B cell (primary cell): Measurements from ENCODE around the gene CDKAL1. TPM values are rescaled to one million over a fixed set of nuclear protein-coding genes. Genes with fewer than 3 reads are reported as not detected.

Experiments
- ATAC-seq: fragments of 200-7000 bp; cut with Tn5 transposase; one replicate; pipeline ENCODE4 v1.10.0; 2021; ENCODE audit warnings: low read depth, mild to moderate bottlenecking, moderate number of reproducible peaks, moderate library complexity
- CTCF ChIA-PET: fragments of 350-600 bp; sonication (Branson Sonifier 250); formaldehyde crosslinking; loops from one replicate; lab custom pipeline; 2021; ENCODE audit warnings: antibody characterized with exemption, inconsistent platforms; lab: Charles Lee
- POLR2A ChIA-PET: fragments of 350-600 bp; sonication (Branson Sonifier 250); formaldehyde crosslinking; loops from one replicate; lab custom pipeline; 2021; ENCODE audit warnings: antibody characterized with exemption; lab: Charles Lee
- DNase-seq: peaks from one replicate; pipeline ENCODE4 v3.0.0; 2013
- H2AFZ ChIP-seq: 2 replicates; pipeline ENCODE4 v1.6.1; 2012; ENCODE audit warnings: mild to moderate bottlenecking, low read depth, low read length; ENCODE audit not compliant: insufficient read depth, poor library complexity, severe bottlenecking
- H3K27ac ChIP-seq, 2 donors: 1 replicate in 1 of 2; 2 replicates in 1 of 2; pipeline ENCODE4 v1.5.1; 2012 to 2013; ENCODE audit warnings: low read length in 2 of 2, mild to moderate bottlenecking in 2 of 2, moderate library complexity in 1 of 2
- H3K27me3 ChIP-seq, 4 experiments: fragments of 200-600 bp in 1 of 4; sonication (generic) in 1 of 4; replicated peaks in 1 of 4; 1 replicate in 2 of 4; 2 replicates in 2 of 4; pipeline versions ENCODE4 v1.6.1 to v1.7.0; 2013 to 2016; ENCODE audit warnings: low read length in 3 of 4, mild to moderate bottlenecking in 2 of 4, mixed read lengths in 1 of 4, moderate library complexity in 1 of 4; ENCODE audit not compliant: insufficient read depth in 4 of 4, control insufficient read depth in 3 of 4; ENCODE audit errors: control extremely low read depth in 1 of 4
- H3K36me3 ChIP-seq, 2 experiments: replicated peaks in 1 of 2; 1 replicate in 1 of 2; 2 replicates in 1 of 2; pipeline versions ENCODE4 v1.6.1 to v1.7.1; 2013; ENCODE audit warnings: low read length in 1 of 2; ENCODE audit not compliant: insufficient read depth in 2 of 2, control insufficient read depth in 1 of 2; ENCODE audit errors: control extremely low read depth in 1 of 2, extremely low read depth in 1 of 2
- H3K4me1 ChIP-seq, 2 donors: fragments of 200-600 bp in 1 of 2; sonication (generic) in 1 of 2; 1 replicate in 1 of 2; 2 replicates in 1 of 2; pipeline versions ENCODE4 v1.5.1 to v1.6.1; 2013 to 2017; ENCODE audit warnings: low read length in 2 of 2; ENCODE audit not compliant: control insufficient read depth in 2 of 2, insufficient read depth in 2 of 2
- H3K4me2 ChIP-seq: replicated peaks from 2 replicates; pipeline ENCODE3; 2012; ENCODE audit warnings: mild to moderate bottlenecking, low read depth, low read length; ENCODE audit not compliant: poor library complexity, severe bottlenecking
- H3K4me3 ChIP-seq, 5 experiments: fragments of 200-600 bp in 1 of 5; sonication (generic) in 1 of 5; 1 replicate in 3 of 5; 2 replicates in 2 of 5; pipeline versions ENCODE4 v1.5.1 to v1.7.0; 2011 to 2016; ENCODE audit warnings: low read length in 4 of 5, mild to moderate bottlenecking in 4 of 5, low read depth in 2 of 5, control low read depth in 1 of 5, moderate library complexity in 1 of 5; ENCODE audit not compliant: insufficient read depth in 1 of 5; ENCODE audit errors: control extremely low read depth in 1 of 5, extremely low read depth in 1 of 5
- H3K79me2 ChIP-seq: fragments of 200-600 bp; sonication (generic); one replicate; pipeline ENCODE4 v1.6.0; 2016; ENCODE audit warnings: low read length; ENCODE audit not compliant: control insufficient read depth, insufficient read depth
- H3K9ac ChIP-seq: fragments of 200-600 bp; sonication (generic); 2 replicates; pipeline ENCODE4 v1.6.1; 2017; ENCODE audit warnings: mild to moderate bottlenecking, low read length, moderate library complexity
- H3K9me3 ChIP-seq, 3 donors: one replicate each; pipeline versions ENCODE4 v1.6.1 to v1.7.1; 2013; ENCODE audit warnings: low read length in 2 of 3; ENCODE audit not compliant: control insufficient read depth in 2 of 3, insufficient read depth in 1 of 3; ENCODE audit errors: control extremely low read depth in 1 of 3
- H4K20me1 ChIP-seq: 2 replicates; pipeline ENCODE4 v1.6.0; 2012; ENCODE audit warnings: mild to moderate bottlenecking, low read length; ENCODE audit not compliant: insufficient read depth, control insufficient read depth, poor library complexity, severe bottlenecking
- H3K27ac Mint-ChIP-seq: one replicate; pipeline ENCODE4 v1.8.0; 2021; ENCODE audit warnings: mixed read lengths
- H3K27me3 Mint-ChIP-seq: one replicate; pipeline ENCODE4 v1.8.0; 2021; ENCODE audit warnings: mixed read lengths
- H3K4me1 Mint-ChIP-seq: one replicate; pipeline ENCODE4 v1.8.0; 2021; ENCODE audit warnings: mixed read lengths
- H3K4me3 Mint-ChIP-seq: one replicate; pipeline ENCODE4 v1.8.0; 2021; ENCODE audit warnings: mixed read lengths
- H3K9me3 Mint-ChIP-seq: one replicate; pipeline ENCODE4 v1.8.0; 2022; ENCODE audit warnings: mixed read lengths; ENCODE audit not compliant: insufficient read depth
- CTCF ChIP-seq: fragments of 200-600 bp; IDR thresholded peaks from one replicate; pipeline ENCODE4 v1.8.0; 2022; ENCODE audit warnings: antibody characterized with exemption, mild to moderate bottlenecking
- EZH2 ChIP-seq: IDR thresholded peaks from 2 replicates; pipeline ENCODE4 v1.6.1; 2012; ENCODE audit warnings: borderline replicate concordance, low read depth, mild to moderate bottlenecking, moderate library complexity, low read length; ENCODE audit not compliant: insufficient read depth, poor library complexity, severe bottlenecking
- WGBS: methylation state at CpG from one replicate; pipeline ENCODE4 v1.1.5; 2013; ENCODE audit warnings: missing lambda C conversion rate; ENCODE audit not compliant: insufficient coverage; 5-methylcytosine and 5-hydroxymethylcytosine counted together
- intact Hi-C: fragments of 100-400 bp; cut with micrococcal nuclease; formaldehyde crosslinking; loops from one replicate; pipeline ENCODE4 v1.10.0; 2022
- polyA plus RNA-seq: library from polyadenylated mRNA; depleted of rRNA; stranded (reverse); fragments of >200 nt; gene quantifications from 2 replicates; pipeline ENCODE4 v1.2.3, GENCODE V29; 2012
- total RNA-seq, 2 donors: library from RNA; stranded (reverse); fragments of 120-200 nt in 1 of 2; gene quantifications; 1 replicate in 1 of 2; 2 replicates in 1 of 2; pipeline versions ENCODE4 v1.2.3 to v1.2.4, GENCODE V29; 2013 to 2022

The CDKAL1 gene
- total and polyA plus RNA-seq, 2 donors (not counting 1 experiment from before 2014, with no cell fraction given) = 6.1 to 33.3 TPM

- no CpG with 5 or more reads among the region's 2 CpGs for WGBS
- no peak overlapping the region for H3K4me2 ChIP-seq
Observed at GRCh38 chr6:21186479-21187055, 652.3 kb downstream of the CDKAL1 start.

More at GRCh38 chr6:21186479-21187055, 652.3 kb downstream of the CDKAL1 start:
- H3K9ac ChIP-seq = no peak overlapping the region
- H2AFZ ChIP-seq = no peak overlapping the region
- no peaks in the 10 kb centered on the region for H3K27me3 Mint-ChIP-seq
- H3K4me3 ChIP-seq = no peak overlapping the region
- no peak overlapping the region for H3K27ac ChIP-seq
- no peaks in the 10 kb centered on the region for H3K9me3 ChIP-seq
- H3K4me1 ChIP-seq = peaks cover 8 to 10% of the 10 kb centered on the region in 2 donors
- no peak overlapping the region for H3K27ac Mint-ChIP-seq
- H3K79me2 ChIP-seq = no peaks in the 10 kb centered on the region
- peaks cover 36% of the 10 kb centered on the region for H3K4me1 Mint-ChIP-seq
- POLR2A ChIA-PET = no interaction called here
- H3K27me3 ChIP-seq = no peaks in the 10 kb centered on the region
- intact Hi-C loops = no loop called here
- no peaks in the 10 kb centered on the region for H4K20me1 ChIP-seq
- ATAC-seq (no peak), DNase-seq (no peak)
- no peaks in the 10 kb centered on the region for H3K9me3 Mint-ChIP-seq
- no peak overlapping the region for H3K4me3 Mint-ChIP-seq
- no peaks in the 10 kb centered on the region for H3K36me3 ChIP-seq
- no peak for TF ChIP-seq EZH2
- TF ChIP-seq CTCF = no peak
- CTCF ChIA-PET = interaction anchor here (0.7 kb wide), 1 partner anchor 14 kb away, joined by 3 read pairs; no protein-coding TSS in a partner anchor
